HG03066 (cell line): Measurements from ENCODE around the gene ZGLP1.

Experiments
- ATAC-seq: cut with Tn5 transposase; IDR thresholded peaks from one replicate; pipeline ENCODE4 v1.9.1; 2021; ENCODE audit warnings: low read depth; ENCODE audit not compliant: unreplicated experiment

The ZGLP1 gene

DNA sequence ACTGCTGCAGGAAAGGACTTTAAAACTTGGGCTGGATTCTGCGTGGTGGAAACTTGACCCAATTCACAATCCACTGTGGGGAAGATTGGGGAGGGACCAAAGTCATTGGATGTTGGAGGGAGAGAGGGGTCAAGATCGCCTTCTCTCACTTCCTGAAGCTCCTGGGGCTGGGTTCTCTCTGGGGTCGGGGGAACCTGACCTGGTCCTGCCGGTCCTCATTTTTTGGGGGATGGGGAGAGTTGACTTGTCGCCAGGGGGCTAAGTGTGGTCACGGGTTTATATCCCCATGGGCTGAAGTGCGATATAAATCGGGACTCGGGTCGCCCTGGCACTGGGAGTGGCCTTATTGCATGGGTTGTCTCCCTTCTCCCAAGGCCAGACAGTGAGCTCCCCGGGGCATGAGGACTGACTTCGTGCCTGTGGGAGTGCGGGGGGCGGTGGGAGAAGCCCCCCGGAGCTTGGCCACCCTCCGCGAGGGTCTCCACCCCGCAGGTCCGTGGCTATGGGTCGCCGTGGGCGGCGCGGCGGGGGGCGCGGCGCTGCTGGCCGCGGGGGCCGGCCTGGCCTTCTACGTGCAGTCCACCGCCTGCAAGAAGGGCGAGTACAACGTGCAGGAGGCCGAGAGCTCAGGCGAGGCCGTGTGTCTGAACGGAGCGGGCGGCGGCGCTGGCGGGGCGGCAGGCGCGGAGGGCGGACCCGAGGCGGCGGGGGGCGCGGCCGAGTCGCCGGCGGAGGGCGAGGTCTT, 13.6 kb downstream of the ZGLP1 start:
- ATAC-seq = no peak

GRCh38 chr19:10295305-10295846, 14.2 kb downstream of the ZGLP1 start:
- ATAC-seq = peak; percentile 61

DNA sequence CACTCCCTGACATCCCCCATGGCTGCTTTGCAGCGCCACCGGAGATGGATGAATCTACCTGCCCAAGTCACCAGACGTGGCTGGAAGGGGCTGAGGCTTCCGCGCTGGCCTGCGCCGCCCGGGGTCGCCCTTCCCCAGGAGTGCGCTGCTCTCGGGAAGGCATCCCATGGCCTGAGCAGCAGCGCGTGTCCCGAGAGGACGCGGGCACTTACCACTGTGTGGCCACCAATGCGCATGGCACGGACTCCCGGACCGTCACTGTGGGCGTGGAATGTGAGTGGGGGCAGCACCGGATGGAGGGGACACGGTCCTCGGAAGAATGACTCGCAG, 15.3 kb downstream of the ZGLP1 start:
- no peak for ATAC-seq

- ATAC-seq = no peak
Measured at GRCh38 chr19:10293637-10294367, 15.8 kb downstream of the ZGLP1 start.

DNA sequence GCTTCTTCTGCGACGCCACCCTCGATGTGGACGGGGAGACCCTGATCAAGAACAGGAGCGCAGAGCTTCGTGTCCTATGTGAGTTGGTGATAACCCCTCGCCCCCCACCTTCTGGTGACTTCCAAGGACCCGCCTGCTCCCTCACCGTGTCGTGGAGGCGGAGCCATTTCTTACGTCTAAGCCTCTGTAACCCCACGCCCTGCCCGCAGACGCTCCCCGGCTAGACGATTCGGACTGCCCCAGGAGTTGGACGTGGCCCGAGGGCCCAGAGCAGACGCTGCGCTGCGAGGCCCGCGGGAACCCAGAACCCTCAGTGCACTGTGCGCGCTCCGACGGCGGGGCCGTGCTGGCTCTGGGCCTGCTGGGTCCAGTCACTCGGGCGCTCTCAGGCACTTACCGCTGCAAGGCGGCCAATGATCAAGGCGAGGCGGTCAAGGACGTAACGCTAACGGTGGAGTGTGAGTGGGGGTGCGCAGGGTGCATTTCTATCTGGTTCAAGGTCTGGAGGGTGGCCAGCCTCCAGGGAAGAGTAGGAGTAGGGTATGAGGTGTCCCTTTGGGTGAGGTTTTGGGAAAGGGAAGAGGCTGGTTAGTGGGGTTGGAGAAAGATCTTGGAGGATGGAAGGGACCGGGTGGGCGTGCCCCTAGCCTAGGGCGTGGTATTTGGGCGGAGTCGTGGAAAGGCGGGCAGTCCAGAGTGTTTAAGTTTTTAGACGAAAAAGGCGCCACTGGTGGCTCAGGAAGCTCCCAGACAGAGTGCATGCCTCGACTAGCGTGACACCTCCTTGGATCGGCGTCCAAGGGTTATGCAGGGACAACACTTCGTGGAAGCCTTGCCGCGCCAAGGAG, 16.6 kb downstream of the ZGLP1 start:
- ATAC-seq = no peak

DNA sequence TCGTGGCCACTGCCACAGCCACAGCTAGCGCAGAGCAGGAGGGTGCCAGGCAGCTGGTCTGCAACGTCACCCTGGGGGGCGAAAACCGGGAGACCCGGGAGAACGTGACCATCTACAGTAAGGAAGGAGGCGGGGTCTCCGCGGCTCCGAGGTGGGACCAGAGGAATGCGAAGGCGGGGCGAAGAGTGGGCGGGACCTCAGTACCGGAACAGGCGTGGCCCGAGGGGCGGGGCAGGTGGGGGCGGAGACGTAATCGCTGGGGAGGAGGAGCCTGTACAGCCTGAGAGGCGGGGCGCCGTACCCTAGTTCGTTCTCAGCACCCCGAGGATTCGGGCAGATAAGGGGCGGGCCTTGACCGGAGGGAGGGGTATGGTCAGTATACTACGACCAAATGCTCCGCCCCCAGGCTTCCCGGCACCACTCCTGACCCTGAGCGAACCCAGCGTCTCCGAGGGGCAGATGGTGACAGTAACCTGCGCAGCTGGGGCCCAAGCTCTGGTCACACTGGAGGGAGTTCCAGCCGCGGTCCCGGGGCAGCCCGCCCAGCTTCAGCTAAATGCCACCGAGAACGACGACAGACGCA, 17.3 kb downstream of the ZGLP1 start:
- ATAC-seq = no peak

- no peak for ATAC-seq
Measured at GRCh38 chr19:10291554-10292205, 17.9 kb downstream of the ZGLP1 start.

DNA sequence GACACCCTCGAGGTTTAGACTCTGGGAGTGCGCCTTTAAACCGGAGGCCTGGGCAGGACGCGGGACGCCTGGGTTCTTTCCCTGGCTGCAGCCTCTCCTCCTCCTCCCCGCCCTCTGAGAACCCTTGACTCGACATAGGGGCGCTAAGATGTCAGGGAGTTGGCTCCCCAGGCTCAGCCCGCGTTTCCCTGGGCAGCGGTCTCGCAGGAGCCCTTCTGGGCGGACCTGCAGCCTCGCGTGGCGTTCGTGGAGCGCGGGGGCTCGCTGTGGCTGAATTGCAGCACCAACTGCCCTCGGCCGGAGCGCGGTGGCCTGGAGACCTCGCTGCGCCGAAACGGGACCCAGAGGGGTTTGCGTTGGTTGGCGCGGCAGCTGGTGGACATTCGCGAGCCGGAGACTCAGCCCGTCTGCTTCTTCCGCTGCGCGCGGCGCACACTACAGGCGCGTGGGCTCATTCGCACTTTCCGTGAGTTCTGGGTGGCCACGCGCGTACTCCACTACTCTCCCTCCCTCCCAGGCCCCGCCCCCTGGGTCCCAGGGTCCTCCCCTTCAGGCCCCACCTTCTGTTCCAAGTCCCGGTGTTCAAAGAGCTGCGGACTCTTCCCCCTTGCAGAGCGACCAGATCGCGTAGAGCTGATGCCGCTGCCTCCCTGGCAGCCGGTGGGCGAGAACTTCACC, 18.6 kb downstream of the ZGLP1 start:
- no peak for ATAC-seq

- ATAC-seq = no peak
Measured at GRCh38 chr19:10290357-10290875, 19.2 kb downstream of the ZGLP1 start.

GRCh38 chr19:10289836-10290356, 19.7 kb downstream of the ZGLP1 start, which contains the start of gene ICAM5:
TSS of gene ICAM5 (plus strand) at chr19:10289952. CDS start at chr19:10290044, 92 bp downstream.
- no peak for ATAC-seq

- ATAC-seq = no peak
Measured at GRCh38 chr19:10289167-10289835, 20.3 kb downstream of the ZGLP1 start.

DNA sequence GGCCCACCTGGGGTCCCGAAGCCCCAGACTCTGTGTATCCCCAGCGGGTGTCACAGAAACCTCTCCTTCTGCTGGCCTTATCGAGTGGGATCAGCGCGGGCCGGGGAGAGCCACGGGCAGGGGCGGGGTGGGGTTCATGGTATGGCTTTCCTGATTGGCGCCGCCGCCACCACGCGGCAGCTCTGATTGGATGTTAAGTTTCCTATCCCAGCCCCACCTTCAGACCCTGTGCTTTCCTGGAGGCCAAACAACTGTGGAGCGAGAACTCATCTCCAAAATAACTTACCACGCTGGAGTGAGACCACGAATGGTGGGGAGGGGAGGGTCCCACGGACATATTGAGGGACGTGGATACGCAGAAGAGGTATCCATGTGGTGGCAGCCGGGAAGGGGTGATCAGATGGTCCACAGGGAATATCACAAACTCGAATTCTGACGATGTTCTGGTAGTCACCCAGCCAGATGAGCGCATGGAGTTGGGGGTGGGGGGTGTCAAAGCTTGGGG, 20.9 kb downstream of the ZGLP1 start:
- no peak for ATAC-seq

- no peak for ATAC-seq
Measured at GRCh38 chr19:10286803-10287737, 22.5 kb downstream of the ZGLP1 start, which contains the start of gene ICAM4. TSS of gene ICAM4 (plus strand) at chr19:10286955. CDS start at chr19:10287013, 58 bp downstream.

DNA sequence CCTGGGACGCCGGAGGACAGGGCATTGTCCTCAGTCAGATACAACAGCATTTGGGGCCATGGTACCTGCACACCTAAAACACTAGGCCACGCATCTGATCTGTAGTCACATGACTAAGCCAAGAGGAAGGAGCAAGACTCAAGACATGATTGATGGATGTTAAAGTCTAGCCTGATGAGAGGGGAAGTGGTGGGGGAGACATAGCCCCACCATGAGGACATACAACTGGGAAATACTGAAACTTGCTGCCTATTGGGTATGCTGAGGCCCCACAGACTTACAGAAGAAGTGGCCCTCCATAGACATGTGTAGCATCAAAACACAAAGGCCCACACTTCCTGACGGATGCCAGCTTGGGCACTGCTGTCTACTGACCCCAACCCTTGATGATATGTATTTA, 24.2 kb downstream of the ZGLP1 start:
- ATAC-seq = no peak

DNA sequence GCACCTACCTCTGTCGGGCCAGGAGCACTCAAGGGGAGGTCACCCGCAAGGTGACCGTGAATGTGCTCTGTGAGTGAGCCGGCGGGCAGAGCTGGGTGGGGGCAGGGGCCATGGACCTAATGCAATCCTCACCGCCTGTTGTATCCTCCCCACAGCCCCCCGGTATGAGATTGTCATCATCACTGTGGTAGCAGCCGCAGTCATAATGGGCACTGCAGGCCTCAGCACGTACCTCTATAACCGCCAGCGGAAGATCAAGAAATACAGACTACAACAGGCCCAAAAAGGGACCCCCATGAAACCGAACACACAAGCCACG, 24.7 kb downstream of the ZGLP1 start:
- no peak for ATAC-seq

GRCh38 chr19:10284065-10284959, 25.3 kb downstream of the ZGLP1 start:
- no peak for ATAC-seq
